IPS-NIHi7 (cell line): Measurements from ENCODE around the gene GPR12.
"Not testable (repeated sequence)": the region's sequence is repeated elsewhere in the genome, so short reads cannot be mapped to it uniquely, and the experiment has no call there.

ENCODE experiments used
- DNase-seq: peaks from one replicate; pipeline ENCODE4 v3.0.0; 2012; ENCODE audit warnings: mixed read lengths; ENCODE audit errors: extremely low spot score

Gene GPR12

GRCh38 chr13:26749285-26749684 lies 11.3 kb downstream of the GPR12 start:
- peak; percentile 66 for DNase-seq

- DNase-seq: no peak
Observed at GRCh38 chr13:26747706-26748105, 12.9 kb downstream of the GPR12 start.

GRCh38 chr13:26743971-26744370 lies 16.6 kb downstream of the GPR12 start:
- peak; percentile 32 for DNase-seq

GRCh38 chr13:26742691-26743358 lies 17.8 kb downstream of the GPR12 start:
- DNase-seq: peak; percentile 46

- DNase-seq: no peak
Observed at GRCh38 chr13:26735677-26736076, 24.9 kb downstream of the GPR12 start.

GRCh38 chr13:26727633-26728032 lies 33.0 kb downstream of the GPR12 start:
- DNase-seq: no peak

- no peak for DNase-seq
Observed at GRCh38 chr13:26727122-26727521, 33.5 kb downstream of the GPR12 start.

GRCh38 chr13:26726684-26727083 lies 33.9 kb downstream of the GPR12 start:
- no peak for DNase-seq

- DNase-seq: not testable (repeated sequence)
Observed at GRCh38 chr13:26723620-26724019, 37.0 kb downstream of the GPR12 start.

- DNase-seq: no peak
Observed at GRCh38 chr13:26722321-26722720, 38.3 kb downstream of the GPR12 start.

GRCh38 chr13:26721251-26722121 lies 39.1 kb downstream of the GPR12 start:
- DNase-seq: no peak

- no peak for DNase-seq
Observed at GRCh38 chr13:26719356-26719945, 41.1 kb downstream of the GPR12 start.

GRCh38 chr13:26718872-26719271 lies 41.7 kb downstream of the GPR12 start:
- DNase-seq: no peak

- DNase-seq: no peak
Observed at GRCh38 chr13:26718146-26718545, 42.4 kb downstream of the GPR12 start.

- DNase-seq: no peak
Observed at GRCh38 chr13:26716984-26717383, 43.6 kb downstream of the GPR12 start.

- DNase-seq: no peak
Observed at GRCh38 chr13:26713341-26713740, 47.2 kb downstream of the GPR12 start.

GRCh38 chr13:26711211-26711610 lies 49.4 kb downstream of the GPR12 start:
- DNase-seq: no peak

- DNase-seq: peak; percentile 25
Observed at GRCh38 chr13:26710166-26710565, 50.4 kb downstream of the GPR12 start.

GRCh38 chr13:26709461-26709860 lies 51.1 kb downstream of the GPR12 start:
- no peak for DNase-seq

GRCh38 chr13:26708007-26708297 lies 52.6 kb downstream of the GPR12 start:
- no peak for DNase-seq

GRCh38 chr13:26707122-26708006 lies 53.2 kb downstream of the GPR12 start:
- peak; percentile 75 for DNase-seq

GRCh38 chr13:26706381-26706780 lies 54.2 kb downstream of the GPR12 start:
- DNase-seq: no peak
